ENCODE measurements around the gene SMC3. TPM values are rescaled to one million over a fixed set of nuclear protein-coding genes. Genes with fewer than 3 reads are reported as not detected.

Gene SMC3
- total and polyA plus RNA-seq, 2 of the 4 experiments (the other 2 are of a cell fraction) = 15.0 to 15.2 TPM

DNA sequence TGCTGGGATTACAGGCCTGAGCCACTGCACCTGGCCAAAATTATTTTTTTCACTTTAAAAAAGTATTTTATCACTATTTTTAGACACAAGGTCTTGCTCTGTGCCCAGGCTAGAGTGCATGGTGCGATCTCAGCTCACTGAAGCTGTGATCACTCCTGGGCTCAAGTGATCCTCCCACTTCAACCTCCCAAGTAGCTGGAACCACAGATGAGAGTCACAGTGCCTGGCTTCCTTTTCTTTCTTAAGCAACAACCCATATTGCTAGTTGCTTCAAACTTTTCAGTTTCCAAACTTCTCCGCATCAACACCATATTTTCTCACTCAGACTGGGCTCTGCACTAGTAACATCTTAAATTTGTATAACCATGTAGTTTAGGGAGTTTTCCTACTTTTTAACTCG is 9.5 kb upstream of the SMC3 start:
- Histone ChIP-seq H3K27ac (ENCODE audit: insufficient read depth, low read length) (no peak overlapping the region), H2AK5ac (ENCODE audit: low read depth, low read length) (no peak overlapping the region), H4K20me1 (ENCODE audit: insufficient read depth, low read length) (no peaks in the 10 kb centered on the region), H3K18ac (ENCODE audit: low read depth, low read length) (no peak overlapping the region), H3K23ac (ENCODE audit: low read depth, low read length) (0 out of 2 replicates have a peak overlapping the region, but pooled peaks have one; percentile 24), H3K9me3 (ENCODE audit: control insufficient read depth, insufficient read depth, low read length) (no peaks in the 10 kb centered on the region), H2BK5ac (ENCODE audit: low read depth, low read length, poor library complexity, severe bottlenecking) (no peak overlapping the region), H4K5ac (ENCODE audit: low read depth, low read length) (no peak overlapping the region), H3K9ac (ENCODE audit: low read depth, low read length) (no peak overlapping the region), H2BK15ac (ENCODE audit: low read depth, low read length) (no peak overlapping the region), H2BK20ac (ENCODE audit: low read depth, low read length) (no peak overlapping the region), H3K14ac (replicated peaks; ENCODE audit: low read depth, low read length) (no peak overlapping the region), H3K9me1 (ENCODE audit: insufficient read depth, low read length) (no peaks in the 10 kb centered on the region), H3K4me3 (ENCODE audit: insufficient read depth, low read depth, low read length) (no peak overlapping the region), H3K4me2 (ENCODE audit: low read depth, low read length) (no peak overlapping the region), H3K4ac (ENCODE audit: low read depth, low read length) (no peak overlapping the region), H2AFZ (replicated peaks; ENCODE audit: low read length, poor library complexity) (no peak overlapping the region), H4K8ac (ENCODE audit: low read depth in 2 of 2, low read length in 2 of 2) (no peak overlapping the region), H2AK9ac (replicated peaks; ENCODE audit: low read depth, low read length, poor library complexity) (no peak overlapping the region), H3K27me3 (ENCODE audit: control insufficient read depth, insufficient read depth, low read length) (peaks cover 4% of the 10 kb centered on the region; the same call in 1 of the 2 replicates), H2BK120ac (ENCODE audit: low read depth, low read length) (no peak overlapping the region), H3K56ac (ENCODE audit: extremely low read depth, insufficient read depth, low read length) (no peak overlapping the region), H4K91ac (ENCODE audit: insufficient read depth, low read depth, low read length) (no peak overlapping the region), H3K36me3 (ENCODE audit: control insufficient read depth, insufficient read depth, low read length) (no peaks in the 10 kb centered on the region), H3K79me1 (ENCODE audit: low read depth in 1 of 2, low read length in 2 of 2) (no peaks in the 10 kb centered on the region), H3K4me1 (ENCODE audit: control insufficient read depth, insufficient read depth, low read length) (peaks cover 3% of the 10 kb centered on the region; the same call in 1 of the 2 replicates)
- dilution Hi-C loops (cut with HindIII; ENCODE audit: low sequenced_read_pairs, unreplicated experiment) = no loop called here
- WGBS, 2 experiments (ENCODE audit: extremely low coverage in 2 of 2, insufficient read length in 1 of 2) = no CpG with 5 or more reads among the region's 3 CpGs
- ChIA-PET CTCF (interaction anchor here (0.6 to 0.7 kb wide), 3 partner anchors 43 to 148 kb away, joined by 4 to 5 read pairs (median 4); no protein-coding TSS in a partner anchor), POLR2A (ENCODE audit: unreplicated experiment) (no interaction called here)
- in situ Hi-C loops (cut with MboI; ENCODE audit: low sequenced_read_pairs) = loop anchor here (25.0 kb wide), 1 partner anchor 646 kb away; the partner anchor contains the start of gene XPNPEP1
- ATAC-seq (ENCODE audit: low read depth) (no peak), DNase-seq (no peak)
- intact Hi-C loops (cut with micrococcal nuclease) = loop anchor here (5.0 kb wide), 1 partner anchor 1754 kb away; no protein-coding TSS in a partner anchor
- TF ChIP-seq SMC3 (IDR thresholded peaks at IDR 0.05; ENCODE audit: low read depth, low read length) = no peak
- TF ChIP-seq, protein P1, sequence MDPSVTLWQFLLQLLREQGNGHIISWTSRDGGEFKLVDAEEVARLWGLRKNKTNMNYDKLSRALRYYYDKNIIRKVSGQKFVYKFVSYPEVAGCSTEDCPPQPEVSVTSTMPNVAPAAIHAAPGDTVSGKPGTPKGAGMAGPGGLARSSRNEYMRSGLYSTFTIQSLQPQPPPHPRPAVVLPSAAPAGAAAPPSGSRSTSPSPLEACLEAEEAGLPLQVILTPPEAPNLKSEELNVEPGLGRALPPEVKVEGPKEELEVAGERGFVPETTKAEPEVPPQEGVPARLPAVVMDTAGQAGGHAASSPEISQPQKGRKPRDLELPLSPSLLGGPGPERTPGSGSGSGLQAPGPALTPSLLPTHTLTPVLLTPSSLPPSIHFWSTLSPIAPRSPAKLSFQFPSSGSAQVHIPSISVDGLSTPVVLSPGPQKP (IDR thresholded peaks at IDR 0.05; ENCODE audit: borderline replicate concordance, low read depth, low read length) = no peak
- TF ChIP-seq RAD21 (IDR thresholded peaks at IDR 0.05; ENCODE audit: low read length) = no peak
- TF ChIP-seq BHLHE40 (IDR thresholded peaks at IDR 0.05; ENCODE audit: low read depth, low read length) = no peak
- TF ChIP-seq CHD1 (IDR thresholded peaks at IDR 0.05; ENCODE audit: low read depth, low read length) = no peak
- no peak for TF ChIP-seq POLR2A (IDR thresholded peaks at IDR 0.05; ENCODE audit: low read depth, low read length)
- no TSS peak for BruUV-seq (replicated peaks)
